NCI-H2029 (cell line): ENCODE results near the gene SPIRE1.

Source experiments
- DNase-seq: peaks from one replicate; lab custom pipeline; 2025; lab: John Stamatoyannopoulos, UW

SPIRE1 gene

DNA sequence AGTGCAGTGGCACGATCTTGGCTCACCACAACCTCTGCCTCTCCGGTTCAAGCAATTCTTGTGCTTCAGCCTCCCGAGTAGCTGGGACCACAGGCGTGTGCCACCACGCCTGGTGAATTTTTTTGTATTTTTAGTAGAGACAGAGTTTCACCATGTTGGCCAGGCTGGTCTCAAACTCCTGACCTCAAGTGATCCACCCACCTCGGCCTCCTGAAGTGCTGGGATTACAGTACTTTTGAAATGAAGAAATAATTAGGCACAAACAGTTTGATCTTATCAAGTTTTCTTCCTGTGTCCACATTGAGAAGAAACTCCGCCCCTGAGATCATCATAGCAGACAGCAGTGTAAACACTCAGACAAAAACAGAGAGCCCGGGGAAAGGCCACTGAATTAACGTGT, 247.2 kb downstream of the SPIRE1 start:
- peak; percentile 14 for DNase-seq

DNA sequence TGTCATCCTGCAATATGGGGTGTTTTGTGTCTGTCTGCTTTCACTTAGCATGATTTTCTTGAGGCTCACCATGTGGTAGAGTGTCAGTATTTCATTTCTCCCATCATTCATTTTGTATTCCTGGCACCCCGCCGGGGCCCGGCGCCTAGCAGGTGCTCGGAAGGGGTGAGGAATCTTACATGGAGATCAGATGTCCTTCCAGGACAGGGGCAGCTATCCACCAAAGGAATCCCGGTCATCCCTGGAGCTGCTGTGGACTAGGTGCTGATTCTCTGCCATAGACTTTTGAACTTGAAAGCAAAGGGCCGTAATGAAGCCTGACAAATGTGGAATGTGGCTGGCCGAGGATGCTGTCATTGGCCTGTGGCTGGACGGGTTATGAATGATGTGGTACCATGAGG, 247.8 kb downstream of the SPIRE1 start:
- no peak for DNase-seq

DNA sequence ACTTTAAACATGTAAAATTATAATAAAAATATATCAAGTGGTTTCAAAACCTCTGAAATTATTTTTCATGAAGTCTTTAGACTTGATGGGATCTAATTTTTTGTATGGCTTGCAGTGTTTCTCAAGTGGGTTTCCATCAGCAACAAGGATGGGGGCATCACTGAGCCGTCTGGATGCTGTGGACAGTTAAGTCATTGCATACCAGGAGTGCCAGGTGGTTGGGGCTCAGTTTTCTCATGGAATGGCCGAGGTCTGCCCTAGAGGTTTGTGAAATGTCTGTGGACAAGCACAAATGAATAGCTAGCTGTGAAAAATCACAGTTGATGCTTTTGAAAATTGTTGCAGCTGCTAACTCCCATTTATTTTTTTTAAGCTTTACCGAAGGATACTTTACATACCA, 248.4 kb downstream of the SPIRE1 start:
- no peak for DNase-seq

DNA sequence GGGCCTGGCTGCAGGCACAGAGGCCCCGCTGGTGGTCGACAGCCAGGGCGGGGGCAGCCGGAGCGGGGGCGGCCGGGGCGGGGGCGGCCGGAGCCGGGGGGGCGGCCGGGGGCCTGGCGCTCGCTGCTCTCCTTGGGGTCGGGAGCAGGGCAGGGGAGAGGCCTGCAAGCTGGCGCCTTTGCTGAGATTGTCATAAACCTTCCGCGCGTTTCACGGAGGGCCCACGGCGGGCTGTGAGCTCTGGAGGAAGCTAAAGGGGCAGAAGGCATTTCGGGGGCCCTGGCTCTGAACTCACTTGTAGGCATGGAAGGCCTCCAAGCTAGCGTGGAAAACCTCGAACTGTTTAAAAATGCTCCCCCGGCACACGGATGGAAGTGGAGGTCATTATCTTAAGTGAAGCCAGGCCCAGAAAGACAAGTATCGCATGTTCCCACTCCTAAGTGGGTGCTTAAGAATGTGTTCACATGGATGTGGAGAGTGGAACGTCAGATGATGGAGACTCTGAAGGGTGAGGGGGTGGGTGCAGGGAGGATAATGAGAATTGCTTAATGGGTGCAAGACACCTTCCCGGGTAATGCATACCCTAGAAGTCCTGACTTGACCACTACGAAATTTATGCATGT, 249.5 kb downstream of the SPIRE1 start:
- no peak for DNase-seq

DNA sequence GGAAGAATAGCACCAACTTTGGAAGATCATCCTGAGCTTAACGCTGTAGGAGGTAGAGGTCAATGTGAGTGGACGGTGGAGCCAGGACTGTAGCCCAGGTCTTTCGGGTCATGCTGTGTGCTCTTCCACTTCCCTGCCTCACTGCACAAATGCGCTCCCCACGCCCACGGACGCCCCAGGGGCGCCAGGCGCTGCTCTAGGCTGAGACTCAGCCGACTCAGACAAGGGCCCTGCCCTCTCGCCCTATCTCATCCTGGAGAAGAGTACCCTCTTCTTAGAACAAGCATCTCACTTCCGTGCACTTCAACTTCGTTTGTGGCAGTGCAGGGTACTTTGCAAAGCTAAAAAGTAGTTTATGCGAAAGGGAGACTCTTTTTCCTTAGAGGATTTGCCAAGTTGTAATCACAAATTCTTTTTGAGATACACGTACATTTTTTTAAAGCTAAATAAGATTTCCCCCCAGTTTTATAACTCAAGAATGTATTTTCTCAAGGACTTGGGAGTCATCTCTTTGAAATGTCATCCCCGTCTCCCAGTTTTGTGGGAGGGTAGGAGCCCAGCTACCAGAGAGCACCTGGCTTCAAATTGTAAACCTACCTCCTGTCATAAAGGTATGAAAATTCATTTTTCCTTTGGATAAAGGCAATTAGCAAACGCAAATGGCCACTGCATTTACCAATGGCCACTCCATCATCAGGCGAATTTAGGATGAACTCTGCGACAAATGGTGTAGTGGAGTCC, 251.4 kb downstream of the SPIRE1 start:
- DNase-seq: no peak

DNA sequence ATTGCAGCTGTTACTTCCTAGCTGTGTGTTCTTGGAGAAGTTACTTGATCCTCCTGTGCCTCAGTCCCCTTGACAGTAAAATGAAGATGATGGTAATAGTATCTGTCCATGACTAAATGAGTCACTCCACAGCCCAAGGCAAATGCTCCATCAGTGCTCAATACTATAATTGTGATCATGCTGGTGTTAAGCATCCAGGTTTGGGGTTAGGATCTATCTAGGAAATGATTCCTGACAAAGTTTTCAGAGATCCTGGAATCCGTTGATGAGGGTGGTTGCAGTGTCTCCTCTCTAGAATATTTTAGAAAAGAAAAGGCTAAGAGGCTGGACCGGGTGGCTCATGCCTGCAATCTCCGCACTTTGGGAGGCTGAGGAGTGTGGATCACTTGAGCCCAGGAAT, 252.8 kb downstream of the SPIRE1 start:
- no peak for DNase-seq

DNA sequence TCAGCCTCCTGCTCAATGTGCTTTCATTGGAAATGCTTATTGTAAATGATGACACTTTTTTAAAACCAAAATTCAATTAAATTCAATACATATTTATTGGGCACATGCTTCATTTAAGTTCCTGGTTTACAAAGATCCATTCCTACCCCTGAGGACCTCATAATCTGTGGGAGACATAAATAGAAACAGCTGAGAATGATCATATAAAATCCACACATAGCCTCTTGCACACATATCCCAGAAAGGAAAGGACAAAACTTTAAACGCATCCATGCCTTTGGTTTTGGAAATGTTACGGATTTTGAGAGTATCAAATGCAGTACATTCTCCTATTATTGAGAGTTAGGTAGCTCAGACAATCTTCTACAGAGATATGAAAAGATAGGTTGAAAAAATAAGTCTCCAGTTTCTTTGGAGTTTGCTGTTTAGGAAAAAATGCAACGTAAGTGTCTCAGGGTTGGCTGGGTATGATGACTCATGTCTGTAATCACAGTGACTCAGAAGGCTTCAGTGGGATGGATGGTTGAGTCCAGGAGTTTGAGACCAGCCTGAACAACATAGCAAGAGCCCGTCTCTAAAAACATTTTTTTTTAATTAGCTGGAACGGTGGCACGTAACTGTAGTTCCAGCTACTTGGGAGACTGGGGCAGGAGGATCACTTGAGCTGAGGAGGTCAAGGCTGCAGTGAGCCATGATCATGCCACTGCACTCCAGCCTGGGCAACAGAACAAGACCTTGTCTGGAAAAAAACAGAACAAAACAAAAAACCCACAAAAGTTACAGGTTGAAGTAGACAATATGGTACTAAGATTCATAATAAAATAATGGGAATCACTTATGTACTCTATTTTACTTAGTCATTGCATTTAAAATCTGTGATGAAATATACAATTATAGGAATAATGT, 254.1 kb downstream of the SPIRE1 start:
- DNase-seq: no peak

DNA sequence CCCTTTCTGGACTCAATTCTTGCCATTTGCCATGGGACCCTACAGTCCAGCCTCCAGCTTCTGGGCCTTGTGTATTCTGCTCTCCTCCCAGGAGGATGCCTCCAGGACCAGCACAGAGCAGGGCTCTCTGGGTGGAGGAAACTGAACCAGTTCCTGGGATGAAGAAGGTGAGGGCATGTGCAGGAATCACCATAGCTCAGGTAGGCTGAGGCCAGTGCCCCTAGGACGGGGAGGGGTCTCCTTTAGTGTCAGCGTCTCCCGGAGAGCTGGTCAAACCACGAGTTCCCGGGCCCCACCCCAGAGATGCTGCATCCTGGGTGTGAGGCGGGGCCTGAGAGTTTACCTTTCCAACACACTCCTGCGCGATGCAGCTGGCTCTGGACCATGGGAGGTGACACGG, 256.0 kb downstream of the SPIRE1 start:
- no peak for DNase-seq

DNA sequence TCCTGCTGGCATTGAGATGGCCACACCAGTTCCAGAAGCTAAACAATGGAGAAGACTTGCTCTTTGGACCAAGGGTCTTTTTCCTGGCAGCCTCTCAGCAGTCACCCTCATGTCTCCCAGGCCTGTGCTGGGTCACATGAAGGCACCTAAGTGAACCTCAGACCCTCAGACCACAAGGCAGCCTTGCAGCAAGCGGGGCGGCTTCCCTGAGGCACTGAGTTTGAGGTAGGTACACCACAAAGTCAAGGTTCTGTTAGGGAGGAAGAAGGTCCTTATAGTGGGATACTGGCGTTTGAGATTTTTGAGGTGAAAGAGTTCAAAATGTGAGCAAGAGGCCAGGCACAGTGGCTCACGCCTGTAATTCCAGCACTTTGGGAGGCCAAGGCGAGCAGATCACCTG, 258.7 kb downstream of the SPIRE1 start:
- DNase-seq: no peak

DNA sequence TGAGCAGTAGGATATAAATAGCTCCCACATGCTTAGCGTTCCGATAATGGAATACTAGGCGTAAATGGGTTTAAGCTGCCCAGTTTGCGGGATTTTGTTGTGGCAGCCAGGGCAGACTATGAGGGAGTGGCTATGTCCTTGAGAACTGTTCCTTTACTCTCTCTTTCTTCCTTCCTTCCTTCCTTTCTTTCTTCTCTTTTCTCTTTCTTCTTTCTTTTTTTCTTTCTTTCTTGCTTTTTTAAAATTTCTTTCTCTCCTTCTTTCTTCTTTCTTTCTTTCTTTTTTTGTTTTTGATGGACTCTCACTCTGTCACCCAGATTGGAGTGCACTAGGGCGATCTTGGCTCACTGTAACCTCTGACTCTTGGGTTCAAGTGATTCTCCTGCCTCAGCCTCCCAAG, 259.3 kb downstream of the SPIRE1 start:
- DNase-seq: no peak

DNA sequence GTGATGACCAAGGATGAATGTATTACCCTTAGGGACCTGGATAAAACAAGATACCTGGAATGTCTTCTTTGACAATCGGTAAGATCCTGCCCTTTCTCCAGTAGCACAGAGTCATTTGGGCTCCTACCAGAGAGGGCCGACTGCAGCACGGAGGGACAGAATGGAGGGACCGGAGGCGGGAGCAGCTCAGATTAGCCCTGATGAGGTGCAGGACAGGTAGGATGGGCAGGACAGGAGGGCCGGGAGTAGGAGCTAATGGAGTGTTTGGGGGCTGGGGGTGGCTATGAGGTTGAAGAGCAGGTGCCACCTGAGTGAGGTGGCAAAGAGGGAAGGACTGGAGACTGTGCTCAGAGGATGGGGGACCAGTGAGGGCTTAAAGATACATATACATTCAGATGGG, 260.1 kb downstream of the SPIRE1 start:
- no peak for DNase-seq

DNA sequence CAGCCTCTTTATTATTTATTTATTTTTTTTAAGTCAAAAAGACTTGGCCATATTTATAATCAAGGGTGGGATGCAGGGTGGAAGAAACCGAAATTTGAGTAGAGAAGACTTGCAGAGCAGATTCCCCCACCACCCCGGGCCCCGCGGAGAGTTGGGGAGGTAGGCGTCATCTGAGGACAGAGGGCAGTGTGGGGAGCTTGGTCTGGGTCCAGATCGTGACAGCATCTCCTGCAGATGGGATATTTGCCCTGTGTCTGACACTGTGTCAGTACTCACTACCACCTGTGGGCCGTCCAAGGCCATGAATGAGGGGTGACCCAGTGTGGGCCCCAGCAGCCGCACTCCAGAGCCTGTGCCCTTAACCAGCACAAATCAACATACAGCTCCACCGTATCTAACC, 260.7 kb downstream of the SPIRE1 start:
- DNase-seq: no peak
